ENCODE measurements around the gene FAM210B.

FAM210B gene

GRCh38 chr20:56361900-56362299 is 3.1 kb downstream of the FAM210B start:
- TF ChIP-seq EZH2phosphoT487 (conservative IDR thresholded peaks at IDR 0.05; ENCODE audit: low read length) (no peak), CTCF (IDR thresholded peaks at IDR 0.05; ENCODE audit: insufficient read depth, low read length, poor library complexity, severe bottlenecking) (no peak)
- no peak overlapping the region for H3K27ac ChIP-seq (ENCODE audit: low read depth, low read length)
- no peaks in the 10 kb centered on the region for H3K27me3 ChIP-seq (ENCODE audit: low read length)
- no peaks in the 10 kb centered on the region for H3K9me2 ChIP-seq (replicated peaks; ENCODE audit: insufficient read depth, low read length)
- no peaks in the 10 kb centered on the region for H3K36me3 ChIP-seq (ENCODE audit: low read length)
- H3K4me3 ChIP-seq (ENCODE audit: insufficient read depth, low read length, poor library complexity, severe bottlenecking): no peak overlapping the region
- H3K4me2 ChIP-seq (ENCODE audit: low read depth, low read length, poor library complexity, severe bottlenecking): no peak overlapping the region
- H3F3A ChIP-seq (ENCODE audit: insufficient read depth): no peaks in the 10 kb centered on the region
- H2AFZ ChIP-seq (ENCODE audit: low read depth, low read length, severe bottlenecking): no peak overlapping the region
- no peak overlapping the region for H3K9ac ChIP-seq (ENCODE audit: low read length)
- H4K20me1 ChIP-seq (ENCODE audit: low read depth, low read length): no peaks in the 10 kb centered on the region
- H3K9me3 ChIP-seq (ENCODE audit: insufficient read depth, low read length): no peaks in the 10 kb centered on the region
- no peaks in the 10 kb centered on the region for H3K79me2 ChIP-seq (ENCODE audit: insufficient read depth, low read length)

- peaks cover 3% of the 10 kb centered on the region; the same call in 1 of the 2 replicates for H3F3A ChIP-seq (ENCODE audit: insufficient read depth)
- no peak overlapping the region for H3K4me2 ChIP-seq (ENCODE audit: low read depth, low read length, poor library complexity, severe bottlenecking)
- no peak for TF ChIP-seq EZH2phosphoT487 (conservative IDR thresholded peaks at IDR 0.05; ENCODE audit: low read length)
- no peak for TF ChIP-seq CTCF (IDR thresholded peaks at IDR 0.05; ENCODE audit: insufficient read depth, low read length, poor library complexity, severe bottlenecking)
- no peaks in the 10 kb centered on the region for H3K36me3 ChIP-seq (ENCODE audit: low read length)
- no peak overlapping the region for H3K27ac ChIP-seq (ENCODE audit: low read depth, low read length)
- H4K20me1 ChIP-seq (ENCODE audit: low read depth, low read length): no peaks in the 10 kb centered on the region
- H3K4me3 ChIP-seq (ENCODE audit: insufficient read depth, low read length, poor library complexity, severe bottlenecking): no peak overlapping the region
- H3K79me2 ChIP-seq (ENCODE audit: insufficient read depth, low read length): no peaks in the 10 kb centered on the region
- H3K27me3 ChIP-seq (ENCODE audit: low read length): no peaks in the 10 kb centered on the region
- no peaks in the 10 kb centered on the region for H3K9me2 ChIP-seq (replicated peaks; ENCODE audit: insufficient read depth, low read length)
- H3K9me3 ChIP-seq (ENCODE audit: insufficient read depth, low read length): no peaks in the 10 kb centered on the region
- H3K9ac ChIP-seq (ENCODE audit: low read length): no peak overlapping the region
- H2AFZ ChIP-seq (ENCODE audit: low read depth, low read length, severe bottlenecking): no peak overlapping the region
Measured at GRCh38 chr20:56362833-56363413, 4.1 kb downstream of the FAM210B start.

DNA sequence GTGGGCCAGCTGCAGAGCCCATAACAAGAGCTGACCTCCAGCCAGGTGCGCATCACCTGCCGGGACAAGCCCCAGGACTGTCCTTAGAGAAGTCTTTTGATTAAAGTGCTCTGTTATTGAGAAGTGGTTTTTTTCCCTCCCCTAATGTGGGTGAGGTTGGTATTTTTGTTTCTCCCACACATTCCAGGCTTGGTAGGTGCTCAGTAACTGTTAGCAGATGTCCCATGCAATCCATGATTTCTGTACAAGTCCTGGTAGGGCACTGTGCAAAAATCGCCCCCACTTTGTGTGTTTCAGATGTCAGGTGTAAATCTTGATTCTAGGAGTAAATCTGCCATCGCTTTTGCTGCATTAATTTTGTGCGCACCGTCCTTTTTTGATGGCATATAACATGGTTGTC is 4.7 kb downstream of the FAM210B start:
- Histone ChIP-seq H3K9ac (ENCODE audit: low read length) (no peak overlapping the region), H3K4me3 (ENCODE audit: insufficient read depth, low read length, poor library complexity, severe bottlenecking) (no peak overlapping the region), H3K36me3 (ENCODE audit: low read length) (no peaks in the 10 kb centered on the region), H3K79me2 (ENCODE audit: insufficient read depth, low read length) (no peaks in the 10 kb centered on the region), H3K9me2 (replicated peaks; ENCODE audit: insufficient read depth, low read length) (no peaks in the 10 kb centered on the region), H3K27me3 (ENCODE audit: low read length) (no peaks in the 10 kb centered on the region), H4K20me1 (ENCODE audit: low read depth, low read length) (no peaks in the 10 kb centered on the region), H3F3A (ENCODE audit: insufficient read depth) (peaks cover 8% of the 10 kb centered on the region; the same call in 1 of the 2 replicates), H2AFZ (ENCODE audit: low read depth, low read length, severe bottlenecking) (no peak overlapping the region), H3K4me2 (ENCODE audit: low read depth, low read length, poor library complexity, severe bottlenecking) (no peak overlapping the region), H3K9me3 (ENCODE audit: insufficient read depth, low read length) (no peaks in the 10 kb centered on the region), H3K27ac (ENCODE audit: low read depth, low read length) (no peak overlapping the region)
- TF ChIP-seq CTCF (IDR thresholded peaks at IDR 0.05; ENCODE audit: insufficient read depth, low read length, poor library complexity, severe bottlenecking) (no peak), EZH2phosphoT487 (conservative IDR thresholded peaks at IDR 0.05; ENCODE audit: low read length) (no peak)
